ENCODE results near the gene SNX33. TPM values are rescaled to one million over a fixed set of nuclear protein-coding genes. Genes with fewer than 3 reads are reported as not detected.
A peak's percentile ranks its signal among the peaks of the same experiment; 100 is the strongest.
"Not testable (repeated sequence)": the region's sequence is repeated elsewhere in the genome, so short reads cannot be mapped to it uniquely, and the experiment has no call there.

Gene SNX33
- total and polyA plus RNA-seq, 2 donors (not counting 1 experiment from before 2014, with no cell fraction given) = 0.22 to 0.59 TPM

- H3K79me2 ChIP-seq (ENCODE audit: control insufficient read depth, insufficient read depth, low read length) = no peaks in the 10 kb centered on the region
- H3K27me3 ChIP-seq (replicated peaks in 1 of 4; ENCODE audit: control extremely low read depth in 1 of 4, control insufficient read depth in 3 of 4, insufficient read depth in 4 of 4, low read length in 3 of 4) = peaks cover 0 to 8% (median 0%) of the 10 kb centered on the region in 4 experiments
- peaks cover 9 to 19% of the 10 kb centered on the region in 2 donors for H3K4me1 ChIP-seq (ENCODE audit: control insufficient read depth in 2 of 2, insufficient read depth in 2 of 2, low read length in 2 of 2)
- ChIA-PET CTCF (no interaction called here), POLR2A (no interaction called here)
- no peak overlapping the region for H2AFZ ChIP-seq (ENCODE audit: insufficient read depth, low read depth, low read length, poor library complexity, severe bottlenecking)
- H3K27me3 Mint-ChIP-seq = peaks cover 7% of the 10 kb centered on the region
- H3K27ac Mint-ChIP-seq = no peak overlapping the region
- H3K4me1 Mint-ChIP-seq = peaks cover 22% of the 10 kb centered on the region
- no peak overlapping the region for H3K27ac ChIP-seq (ENCODE audit: low read length in 2 of 2)
- H4K20me1 ChIP-seq (ENCODE audit: control insufficient read depth, insufficient read depth, low read length, poor library complexity, severe bottlenecking) = no peaks in the 10 kb centered on the region
- no peaks in the 10 kb centered on the region for H3K9me3 Mint-ChIP-seq (ENCODE audit: insufficient read depth)
- H3K9ac ChIP-seq (ENCODE audit: low read length) = no peak overlapping the region
- ATAC-seq (ENCODE audit: low read depth) (no peak), DNase-seq (no peak)
- H3K9me3 ChIP-seq (ENCODE audit: control extremely low read depth in 1 of 3, control insufficient read depth in 2 of 3, insufficient read depth in 1 of 3, low read length in 2 of 3) = peaks cover 0 to 4% (median 0%) of the 10 kb centered on the region in 3 donors
- no peaks in the 10 kb centered on the region for H3K36me3 ChIP-seq (replicated peaks in 1 of 2; ENCODE audit: control extremely low read depth in 1 of 2, control insufficient read depth in 1 of 2, extremely low read depth in 1 of 2, insufficient read depth in 2 of 2, low read length in 1 of 2)
- H3K4me3 ChIP-seq (ENCODE audit: control extremely low read depth in 1 of 5, extremely low read depth in 1 of 5, insufficient read depth in 1 of 5, low read depth in 2 of 5, low read length in 4 of 5) = no peak overlapping the region
- intact Hi-C loops (cut with micrococcal nuclease) = no loop called here
- TF ChIP-seq, protein P1, sequence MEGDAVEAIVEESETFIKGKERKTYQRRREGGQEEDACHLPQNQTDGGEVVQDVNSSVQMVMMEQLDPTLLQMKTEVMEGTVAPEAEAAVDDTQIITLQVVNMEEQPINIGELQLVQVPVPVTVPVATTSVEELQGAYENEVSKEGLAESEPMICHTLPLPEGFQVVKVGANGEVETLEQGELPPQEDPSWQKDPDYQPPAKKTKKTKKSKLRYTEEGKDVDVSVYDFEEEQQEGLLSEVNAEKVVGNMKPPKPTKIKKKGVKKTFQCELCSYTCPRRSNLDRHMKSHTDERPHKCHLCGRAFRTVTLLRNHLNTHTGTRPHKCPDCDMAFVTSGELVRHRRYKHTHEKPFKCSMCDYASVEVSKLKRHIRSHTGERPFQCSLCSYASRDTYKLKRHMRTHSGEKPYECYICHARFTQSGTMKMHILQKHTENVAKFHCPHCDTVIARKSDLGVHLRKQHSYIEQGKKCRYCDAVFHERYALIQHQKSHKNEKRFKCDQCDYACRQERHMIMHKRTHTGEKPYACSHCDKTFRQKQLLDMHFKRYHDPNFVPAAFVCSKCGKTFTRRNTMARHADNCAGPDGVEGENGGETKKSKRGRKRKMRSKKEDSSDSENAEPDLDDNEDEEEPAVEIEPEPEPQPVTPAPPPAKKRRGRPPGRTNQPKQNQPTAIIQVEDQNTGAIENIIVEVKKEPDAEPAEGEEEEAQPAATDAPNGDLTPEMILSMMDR (IDR thresholded peaks at IDR 0.05) = no peak
- no peak overlapping the region for H3K4me3 Mint-ChIP-seq
- 93% methylated on average over 26 of the region's 26 CpGs for WGBS (ENCODE audit: insufficient coverage)
- no peak overlapping the region for H3K4me2 ChIP-seq (replicated peaks; ENCODE audit: low read depth, low read length, poor library complexity, severe bottlenecking)
Measured at GRCh38 chr15:75688831-75689230, 41.1 kb downstream of the SNX33 start.

DNA sequence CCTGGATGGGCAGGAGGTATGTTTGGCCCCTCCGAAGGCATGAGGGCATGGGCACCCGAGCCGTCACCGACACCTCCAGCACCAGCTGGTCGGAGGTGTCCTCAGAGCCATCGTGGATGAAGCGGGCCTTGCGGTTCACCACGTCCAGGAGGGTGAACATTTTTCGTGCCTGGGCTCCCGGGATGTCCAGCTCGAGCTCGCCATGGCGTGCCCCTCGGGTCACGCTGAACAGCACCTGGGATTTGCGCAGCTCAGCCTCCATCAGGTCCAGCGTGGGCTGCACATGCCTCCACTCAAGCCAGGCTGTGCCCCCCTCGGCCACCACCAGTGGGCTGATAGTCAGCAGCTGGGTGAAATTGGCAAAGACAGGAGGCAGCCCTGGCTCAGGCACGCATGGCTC is 41.7 kb downstream of the SNX33 start:
- H3K36me3 ChIP-seq (replicated peaks in 1 of 2; ENCODE audit: control extremely low read depth in 1 of 2, control insufficient read depth in 1 of 2, extremely low read depth in 1 of 2, insufficient read depth in 2 of 2, low read length in 1 of 2); DNase-seq; H3K79me2 ChIP-seq (ENCODE audit: control insufficient read depth, insufficient read depth, low read length); H3K9me3 ChIP-seq (ENCODE audit: control extremely low read depth in 1 of 3, control insufficient read depth in 2 of 3, insufficient read depth in 1 of 3, low read length in 2 of 3); POLR2A ChIA-PET; H3K27ac ChIP-seq (ENCODE audit: low read length in 2 of 2); H3K27me3 ChIP-seq (replicated peaks in 1 of 4; ENCODE audit: control extremely low read depth in 1 of 4, control insufficient read depth in 3 of 4, insufficient read depth in 4 of 4, low read length in 3 of 4); H3K9me3 Mint-ChIP-seq (ENCODE audit: insufficient read depth); H2AFZ ChIP-seq (ENCODE audit: insufficient read depth, low read depth, low read length, poor library complexity, severe bottlenecking); H3K27me3 Mint-ChIP-seq; H3K9ac ChIP-seq (ENCODE audit: low read length); H3K4me2 ChIP-seq (replicated peaks; ENCODE audit: low read depth, low read length, poor library complexity, severe bottlenecking); H3K4me3 ChIP-seq (ENCODE audit: control extremely low read depth in 1 of 5, extremely low read depth in 1 of 5, insufficient read depth in 1 of 5, low read depth in 2 of 5, low read length in 4 of 5); H3K27ac Mint-ChIP-seq; H4K20me1 ChIP-seq (ENCODE audit: control insufficient read depth, insufficient read depth, low read length, poor library complexity, severe bottlenecking); intact Hi-C loops (cut with micrococcal nuclease); H3K4me3 Mint-ChIP-seq; ATAC-seq (ENCODE audit: low read depth): not testable (repeated sequence)
- H3K4me1 Mint-ChIP-seq = peaks cover 27% of the 10 kb centered on the region
- CTCF ChIA-PET = interaction anchor here (1.4 kb wide), 1 partner anchor 322 kb away, joined by 3 read pairs; no protein-coding TSS in a partner anchor
- WGBS (ENCODE audit: insufficient coverage) = 92% methylated on average over 19 of the region's 20 CpGs
- peaks cover 15 to 23% of the 10 kb centered on the region in 2 donors for H3K4me1 ChIP-seq (ENCODE audit: control insufficient read depth in 2 of 2, insufficient read depth in 2 of 2, low read length in 2 of 2)

- H3K9ac ChIP-seq (ENCODE audit: low read length); H3K4me2 ChIP-seq (replicated peaks; ENCODE audit: low read depth, low read length, poor library complexity, severe bottlenecking); ATAC-seq (ENCODE audit: low read depth); H3K27me3 ChIP-seq (replicated peaks in 1 of 4; ENCODE audit: control extremely low read depth in 1 of 4, control insufficient read depth in 3 of 4, insufficient read depth in 4 of 4, low read length in 3 of 4); H3K27me3 Mint-ChIP-seq; DNase-seq; H2AFZ ChIP-seq (ENCODE audit: insufficient read depth, low read depth, low read length, poor library complexity, severe bottlenecking); H3K9me3 Mint-ChIP-seq (ENCODE audit: insufficient read depth); H3K27ac ChIP-seq (ENCODE audit: low read length in 2 of 2); H3K4me3 ChIP-seq (ENCODE audit: control extremely low read depth in 1 of 5, extremely low read depth in 1 of 5, insufficient read depth in 1 of 5, low read depth in 2 of 5, low read length in 4 of 5); CTCF ChIA-PET; intact Hi-C loops (cut with micrococcal nuclease); H3K36me3 ChIP-seq (replicated peaks in 1 of 2; ENCODE audit: control extremely low read depth in 1 of 2, control insufficient read depth in 1 of 2, extremely low read depth in 1 of 2, insufficient read depth in 2 of 2, low read length in 1 of 2); H3K9me3 ChIP-seq (ENCODE audit: control extremely low read depth in 1 of 3, control insufficient read depth in 2 of 3, insufficient read depth in 1 of 3, low read length in 2 of 3); H3K27ac Mint-ChIP-seq; H3K79me2 ChIP-seq (ENCODE audit: control insufficient read depth, insufficient read depth, low read length); H4K20me1 ChIP-seq (ENCODE audit: control insufficient read depth, insufficient read depth, low read length, poor library complexity, severe bottlenecking): not testable (repeated sequence)
- 31% methylated on average over 4 of the region's 4 CpGs for WGBS (ENCODE audit: insufficient coverage)
- POLR2A ChIA-PET = interaction anchor here (0.5 to 0.6 kb wide), 2 partner anchors 57 to 828 kb away, joined by 4 to 6 read pairs; no protein-coding TSS in a partner anchor
- H3K4me1 Mint-ChIP-seq = peaks cover 50% of the 10 kb centered on the region
- peaks cover 39 to 52% of the 10 kb centered on the region in 2 donors for H3K4me1 ChIP-seq (ENCODE audit: control insufficient read depth in 2 of 2, insufficient read depth in 2 of 2, low read length in 2 of 2)
- H3K4me3 Mint-ChIP-seq = peak overlapping the region; percentile 46
Measured at GRCh38 chr15:75692311-75692710, 44.6 kb downstream of the SNX33 start.
